Stimulated activated naive CD8-positive, alpha-beta T cell treated with anti-CD3 and anti-CD28 coated beads, Interleukin-15, Interleukin-2, amounts not matched to agents 100 U/mL and 50 U/mL, for 24 hours (primary cell): ENCODE measurements around the gene RNF186.
"Not testable (repeated sequence)": the region's sequence is repeated elsewhere in the genome, so short reads cannot be mapped to it uniquely, and the experiment has no call there.

Experiments used
- ATAC-seq: fragments of 150-1000 bp; cut with Tn5 transposase; one replicate; pipeline ENCODE4 v1.10.0; 2021
- DNase-seq: peaks from one replicate; pipeline ENCODE4 v3.0.0; 2021

Gene RNF186

GRCh38 chr1:19824541-19824940 lies 9.5 kb upstream of the RNF186 start:
- ATAC-seq: no peak
- no peak for DNase-seq

GRCh38 chr1:19824036-19824435 lies 9.0 kb upstream of the RNF186 start:
- ATAC-seq (no peak), DNase-seq (no peak)

- DNase-seq (no peak), ATAC-seq (no peak)
These were observed 4.6 kb upstream of the RNF186 start for GRCh38 chr1:19819701-19820100.

- no peak for DNase-seq
These were observed 3.2 kb upstream of the RNF186 start for GRCh38 chr1:19818324-19818723.

GRCh38 chr1:19817160-19817559 lies 2.1 kb upstream of the RNF186 start:
- DNase-seq (no peak), ATAC-seq (no peak)

More at GRCh38 chr1:19818324-19818723, 3.2 kb upstream of the RNF186 start:
- ATAC-seq: no peak

GRCh38 chr1:19816737-19817086 lies 1.6 kb upstream of the RNF186 start:
- ATAC-seq, DNase-seq: not testable (repeated sequence)

- ATAC-seq (no peak), DNase-seq (no peak)
These were observed 986 bp upstream of the RNF186 start for GRCh38 chr1:19815801-19816736.

- DNase-seq: no peak
- no peak for ATAC-seq
These were observed 830 bp downstream of the RNF186 start for GRCh38 chr1:19814244-19814661.

- no peak for DNase-seq
- ATAC-seq: no peak
These were observed 1.5 kb downstream of the RNF186 start for GRCh38 chr1:19813643-19813960.

GRCh38 chr1:19812875-19813642 lies 2.0 kb downstream of the RNF186 start:
- no peak for ATAC-seq
- DNase-seq: no peak

- DNase-seq (peak; percentile 60), ATAC-seq (peak; percentile 73)
These were observed 3.8 kb downstream of the RNF186 start for GRCh38 chr1:19811206-19811851.

- DNase-seq (no peak), ATAC-seq (no peak)
These were observed 5.9 kb downstream of the RNF186 start for GRCh38 chr1:19809044-19809750.

GRCh38 chr1:19808351-19808750 lies 6.7 kb downstream of the RNF186 start:
- DNase-seq: no peak
- ATAC-seq: no peak

- DNase-seq: no peak
- ATAC-seq: no peak
These were observed 10.2 kb downstream of the RNF186 start for GRCh38 chr1:19804831-19805251.

- ATAC-seq (no peak), DNase-seq (no peak)
These were observed 12.8 kb downstream of the RNF186 start for GRCh38 chr1:19802269-19802668.

GRCh38 chr1:19800076-19800804 lies 14.8 kb downstream of the RNF186 start:
- peak; percentile 37 for ATAC-seq
- DNase-seq: peak; percentile 57

GRCh38 chr1:19799230-19800075 lies 15.6 kb downstream of the RNF186 start, which contains the start of gene TMCO4:
TSS of gene TMCO4 (minus strand) at chr1:19799916. CDS start at chr1:19780758, 19,158 bp downstream.
- DNase-seq (peak; percentile 68), ATAC-seq (peak; percentile 79)

GRCh38 chr1:19798486-19799229 lies 16.4 kb downstream of the RNF186 start:
- no peak for DNase-seq
- no peak for ATAC-seq

GRCh38 chr1:19797827-19798226 lies 17.3 kb downstream of the RNF186 start:
- ATAC-seq (no peak), DNase-seq (no peak)

GRCh38 chr1:19794583-19794982 lies 20.5 kb downstream of the RNF186 start:
- ATAC-seq (no peak), DNase-seq (no peak)
